CD14-positive monocyte (primary cell): Measurements from ENCODE around the gene GPAT3. TPM values are rescaled to one million over a fixed set of nuclear protein-coding genes. Genes with fewer than 3 reads are reported as not detected.

Experiments used
- DNase-seq, 3 donors: peaks; one replicate each; pipeline ENCODE4 v3.0.0-alpha.2; 2011 to 2022
- H2AFZ ChIP-seq: 2 replicates; pipeline ENCODE4 v1.6.0; 2012; ENCODE audit warnings: mild to moderate bottlenecking, low read depth, low read length, inconsistent platforms; ENCODE audit not compliant: insufficient read depth, poor library complexity, severe bottlenecking
- H3K27ac ChIP-seq, 2 donors: 1 replicate in 1 of 2; 2 replicates in 1 of 2; pipeline ENCODE4 v1.5.1; 2012 to 2013; ENCODE audit warnings: low read length in 2 of 2, control low read depth in 1 of 2, inconsistent platforms in 1 of 2, low read depth in 1 of 2, mild to moderate bottlenecking in 1 of 2
- H3K27me3 ChIP-seq, 2 donors: one replicate each; pipeline versions ENCODE4 v1.6.0 to v1.6.1; 2011 to 2013; ENCODE audit warnings: low read length in 2 of 2; ENCODE audit not compliant: control insufficient read depth in 2 of 2, insufficient read depth in 2 of 2
- H3K36me3 ChIP-seq, 2 donors: replicated peaks in 1 of 2; 1 replicate in 1 of 2; 2 replicates in 1 of 2; pipeline versions ENCODE4 v1.5.1 to v1.6.1; 2012 to 2013; ENCODE audit warnings: low read length in 2 of 2, control low read depth in 1 of 2, inconsistent platforms in 1 of 2, mild to moderate bottlenecking in 1 of 2; ENCODE audit not compliant: insufficient read depth in 2 of 2, control insufficient read depth in 1 of 2
- H3K4me1 ChIP-seq, 2 donors: 1 replicate in 1 of 2; 2 replicates in 1 of 2; pipeline versions ENCODE4 v1.5.1 to v1.6.1; 2012 to 2013; ENCODE audit warnings: low read length in 2 of 2, control low read depth in 1 of 2, inconsistent platforms in 1 of 2, mild to moderate bottlenecking in 1 of 2, moderate library complexity in 1 of 2; ENCODE audit not compliant: insufficient read depth in 2 of 2, control insufficient read depth in 1 of 2
- H3K4me2 ChIP-seq: replicated peaks from 2 replicates; pipeline ENCODE3; 2012; ENCODE audit warnings: low read length, moderate library complexity, mild to moderate bottlenecking; ENCODE audit not compliant: poor library complexity, severe bottlenecking; ENCODE audit errors: extremely low read depth
- H3K4me3 ChIP-seq, 3 experiments: fragments of 200-600 bp in 1 of 3; sonication (generic) in 1 of 3; replicated peaks in 1 of 3; 1 replicate in 2 of 3; 2 replicates in 1 of 3; pipeline ENCODE4 v1.5.1; 2011 to 2013; ENCODE audit warnings: low read length in 3 of 3, mild to moderate bottlenecking in 3 of 3, control low read depth in 2 of 3, low read depth in 2 of 3, inconsistent platforms in 1 of 3, moderate library complexity in 1 of 3
- H3K79me2 ChIP-seq: 2 replicates; pipeline ENCODE4 v1.6.0; 2012; ENCODE audit warnings: mild to moderate bottlenecking, control low read depth, inconsistent platforms, low read length, moderate library complexity; ENCODE audit not compliant: insufficient read depth
- H3K9ac ChIP-seq: 2 replicates; pipeline ENCODE4 v1.6.0; 2017; ENCODE audit warnings: low read length, mild to moderate bottlenecking; ENCODE audit not compliant: insufficient read depth, poor library complexity, severe bottlenecking
- H3K9me3 ChIP-seq, 2 donors: replicated peaks in 1 of 2; 1 replicate in 1 of 2; 2 replicates in 1 of 2; pipeline versions ENCODE4 v1.5.1 to v1.6.1; 2012 to 2013; ENCODE audit warnings: low read length in 2 of 2, control low read depth in 1 of 2; ENCODE audit not compliant: control insufficient read depth in 1 of 2, insufficient read depth in 1 of 2
- H4K20me1 ChIP-seq: 2 replicates; pipeline ENCODE4 v1.6.0; 2012; ENCODE audit warnings: mild to moderate bottlenecking, low read length, control low read depth, moderate library complexity; ENCODE audit not compliant: insufficient read depth
- H3K27ac Mint-ChIP-seq, 7 donors: one replicate each; pipeline ENCODE4 v1.8.0; 2020; ENCODE audit warnings: mild to moderate bottlenecking in 7 of 7, mixed read lengths in 7 of 7, moderate library complexity in 6 of 7, inconsistent platforms in 2 of 7
- H3K27me3 Mint-ChIP-seq, 3 donors: one replicate each; pipeline ENCODE4 v1.8.0; 2021 to 2022; ENCODE audit warnings: low read depth in 3 of 3, mild to moderate bottlenecking in 3 of 3, mixed read lengths in 3 of 3, moderate library complexity in 3 of 3, inconsistent platforms in 1 of 3
- H3K36me3 Mint-ChIP-seq, 2 donors: one replicate each; pipeline ENCODE4 v1.8.0; 2020; ENCODE audit warnings: mixed read lengths in 2 of 2, inconsistent platforms in 1 of 2, mild to moderate bottlenecking in 1 of 2
- H3K4me1 Mint-ChIP-seq: one replicate; pipeline ENCODE4 v1.8.0; 2020; ENCODE audit warnings: mild to moderate bottlenecking, mixed read lengths
- H3K4me3 Mint-ChIP-seq, 2 donors: one replicate each; pipeline ENCODE4 v1.8.0; 2020; ENCODE audit warnings: mild to moderate bottlenecking in 2 of 2, mixed read lengths in 2 of 2, moderate library complexity in 1 of 2
- H3K9me3 Mint-ChIP-seq, 7 donors: one replicate each; pipeline ENCODE4 v1.8.0; 2020 to 2022; ENCODE audit warnings: mixed read lengths in 7 of 7, mild to moderate bottlenecking in 6 of 7, moderate library complexity in 6 of 7, inconsistent platforms in 2 of 7
- CTCF ChIP-seq: fragments of 200-600 bp; IDR thresholded peaks from one replicate; pipeline ENCODE4 v1.8.0; 2022; ENCODE audit warnings: antibody characterized with exemption, mild to moderate bottlenecking
- WGBS: methylation state at CpG from one replicate; pipeline ENCODE4 v1.1.5; 2013; ENCODE audit warnings: missing lambda C conversion rate; ENCODE audit not compliant: insufficient coverage; 5-methylcytosine and 5-hydroxymethylcytosine counted together
- intact Hi-C, 2 donors: fragments of 100-400 bp; cut with micrococcal nuclease; formaldehyde crosslinking; loops; one replicate each; pipeline versions ENCODE4 v1.15.0 to v1.15.1; 2023
- polyA plus RNA-seq, 3 donors: library from polyadenylated mRNA; depleted of rRNA in 1 of 3; unstranded in 2 of 3; stranded (reverse) in 1 of 3; fragments of 300-500 nt in 2 of 3; fragments of >200 nt in 1 of 3; fragmentation: Illumina TruSeq in 2 of 3; gene quantifications; 1 replicate in 2 of 3; 2 replicates in 1 of 3; pipeline ENCODE4 v1.2.3, GENCODE V29; 2012 to 2021

GPAT3 gene
- polyA plus RNA-seq, 3 donors: 20.9 to 46.2 (median 44.2) TPM

- H3K9ac ChIP-seq: no peak overlapping the region
- H3K36me3 Mint-ChIP-seq: peaks cover 20 to 29% of the 10 kb centered on the region in 2 donors
- H4K20me1 ChIP-seq: no peaks in the 10 kb centered on the region
- peak overlapping the region; percentile 34 for H3K4me2 ChIP-seq
- peaks cover 24% of the 10 kb centered on the region for H3K4me1 Mint-ChIP-seq
- peak overlapping the region; percentile 40 to 58 for H3K27ac ChIP-seq
- peaks cover 0 to 2% (median 0%) of the 10 kb centered on the region in 7 donors for H3K9me3 Mint-ChIP-seq
- peak overlapping the region; percentile 69 to 87 (median 83) for H3K27ac Mint-ChIP-seq
- peaks cover 22 to 24% of the 10 kb centered on the region in 2 donors for H3K4me1 ChIP-seq
- peak overlapping the region in 1 of 3 experiments; percentile 25 for H3K4me3 ChIP-seq
- TF ChIP-seq CTCF: no peak
- WGBS: 84% methylated on average over 6 of the region's 10 CpGs
- H3K36me3 ChIP-seq: peaks cover 3 to 19% of the 10 kb centered on the region in 2 donors
- H3K9me3 ChIP-seq: no peaks in the 10 kb centered on the region
- H2AFZ ChIP-seq: peak overlapping the region; percentile 9
- peak overlapping the region; percentile 34 to 37 for H3K4me3 Mint-ChIP-seq
- DNase-seq: peak; percentile 19 to 62 (median 62)
- no peaks in the 10 kb centered on the region for H3K27me3 Mint-ChIP-seq
- H3K79me2 ChIP-seq: no peaks in the 10 kb centered on the region
- H3K27me3 ChIP-seq: no peaks in the 10 kb centered on the region
- intact Hi-C loops: loop anchor here (5.0 kb wide), 2 partner anchors 49 to 54 kb away; no protein-coding TSS in a partner anchor
These were observed 45.7 kb downstream of the GPAT3 start for GRCh38 chr4:83581411-83582288.

GRCh38 chr4:83582289-83582785 lies 46.4 kb downstream of the GPAT3 start:
- no peaks in the 10 kb centered on the region for H3K79me2 ChIP-seq
- intact Hi-C loops: loop anchor here (5.0 kb wide), 2 partner anchors 50 to 55 kb away; no protein-coding TSS in a partner anchor
- H3K27me3 ChIP-seq: no peaks in the 10 kb centered on the region
- peak; percentile 39 for TF ChIP-seq CTCF
- H3K27ac ChIP-seq: peak overlapping the region; percentile 40 to 58
- peaks cover 9 to 26% of the 10 kb centered on the region in 2 donors for H3K36me3 ChIP-seq
- Mint-ChIP-seq H3K36me3 (peaks cover 26 to 36% of the 10 kb centered on the region in 2 donors), H3K27me3 (no peaks in the 10 kb centered on the region), H3K27ac (peak overlapping the region; percentile 69 to 87 (median 83)), H3K4me3 (peak overlapping the region; percentile 34 to 37), H3K4me1 (peaks cover 24% of the 10 kb centered on the region), H3K9me3 (peaks cover 0 to 2% (median 0%) of the 10 kb centered on the region in 7 donors)
- DNase-seq: no peak
- H3K9ac ChIP-seq: no peak overlapping the region
- WGBS: 29% methylated on average over 5 of the region's 7 CpGs
- H3K4me1 ChIP-seq: peaks cover 22 to 24% of the 10 kb centered on the region in 2 donors
- peak overlapping the region; percentile 9 for H2AFZ ChIP-seq
- peak overlapping the region in 1 of 3 experiments; percentile 25 for H3K4me3 ChIP-seq
- no peaks in the 10 kb centered on the region for H4K20me1 ChIP-seq
- H3K9me3 ChIP-seq: no peaks in the 10 kb centered on the region
- H3K4me2 ChIP-seq: peak overlapping the region; percentile 34
